CD4-positive, alpha-beta T cell (primary cell): ENCODE data around the gene WDR37. TPM values are rescaled to one million over a fixed set of nuclear protein-coding genes. Genes with fewer than 3 reads are reported as not detected.

Experiments used
- ATAC-seq: fragments of 200-7000 bp; cut with Tn5 transposase; one replicate; pipeline ENCODE4 v1.10.0; 2022; ENCODE audit warnings: mild to moderate bottlenecking; ENCODE audit not compliant: poor library complexity
- CTCF ChIA-PET: fragments of 350-600 bp; sonication (Branson Sonifier 250); formaldehyde crosslinking; loops from one replicate; lab custom pipeline; 2021; ENCODE audit warnings: antibody characterized with exemption, inconsistent platforms; lab: Charles Lee
- POLR2A ChIA-PET: fragments of 350-600 bp; sonication (Branson Sonifier 250); formaldehyde crosslinking; loops from one replicate; lab custom pipeline; 2021; ENCODE audit warnings: antibody characterized with exemption, inconsistent platforms; lab: Charles Lee
- DNase-seq, 14 experiments: peaks; one replicate each; pipeline ENCODE4 v3.0.0-alpha.2; 2013 to 2020; ENCODE audit warnings: mixed read lengths in 2 of 14
- H3K27ac ChIP-seq, 2 donors: one replicate each; pipeline versions ENCODE4 v1.5.1 to v1.7.0; 2013; ENCODE audit warnings: low read length in 2 of 2, low read depth in 1 of 2, mild to moderate bottlenecking in 1 of 2
- H3K27me3 ChIP-seq, 2 experiments: 1 replicate in 1 of 2; 2 replicates in 1 of 2; pipeline versions ENCODE4 v1.6.1 to v1.7.0; 2013; ENCODE audit warnings: low read length in 2 of 2, control low read depth in 1 of 2, mild to moderate bottlenecking in 1 of 2, moderate library complexity in 1 of 2; ENCODE audit not compliant: insufficient read depth in 2 of 2, control insufficient read depth in 1 of 2
- H3K36me3 ChIP-seq: one replicate; pipeline ENCODE4 v1.6.1; 2013; ENCODE audit warnings: low read length, control low read depth; ENCODE audit not compliant: insufficient read depth
- H3K4me1 ChIP-seq: one replicate; pipeline ENCODE4 v1.6.1; 2013; ENCODE audit warnings: low read length, control low read depth; ENCODE audit not compliant: insufficient read depth
- H3K4me3 ChIP-seq: one replicate; pipeline ENCODE4 v1.5.1; 2013; ENCODE audit warnings: mild to moderate bottlenecking, low read length, moderate library complexity
- H3K9me3 ChIP-seq, 2 experiments: 1 replicate in 1 of 2; 2 replicates in 1 of 2; pipeline versions ENCODE4 v1.6.1 to v1.7.0; 2013; ENCODE audit warnings: low read length in 2 of 2, mild to moderate bottlenecking in 2 of 2, control low read depth in 1 of 2, moderate library complexity in 1 of 2; ENCODE audit not compliant: control insufficient read depth in 1 of 2, insufficient read depth in 1 of 2
- H3K27ac Mint-ChIP-seq: one replicate; pipeline ENCODE4 v1.8.0; 2020; ENCODE audit warnings: mixed read lengths
- H3K27me3 Mint-ChIP-seq: one replicate; pipeline ENCODE4 v1.8.0; 2021; ENCODE audit warnings: mixed read lengths
- H3K36me3 Mint-ChIP-seq: one replicate; pipeline ENCODE4 v1.8.0; 2021; ENCODE audit warnings: low read depth, mixed read lengths
- H3K4me1 Mint-ChIP-seq: one replicate; pipeline ENCODE4 v1.8.0; 2021; ENCODE audit warnings: low read depth, mixed read lengths
- H3K4me3 Mint-ChIP-seq: one replicate; pipeline ENCODE4 v1.8.0; 2020; ENCODE audit warnings: mild to moderate bottlenecking, mixed read lengths
- H3K9me3 Mint-ChIP-seq: one replicate; pipeline ENCODE4 v1.8.0; 2020; ENCODE audit warnings: mixed read lengths
- intact Hi-C, 2 experiments: fragments of 100-400 bp; cut with DNase I in 1 of 2; cut with micrococcal nuclease in 1 of 2; formaldehyde crosslinking; loops; one replicate each; pipeline versions ENCODE4 v1.15.1 to v1.9.0; 2023 to 2025; cut with DNase I, micrococcal nuclease
- total RNA-seq, 174 experiments: library from RNA in 2 of 174; stranded (reverse) in 2 of 174; gene quantifications; one replicate each; pipeline ENCODE4 v1.2.3 and lab custom pipeline; 2021 to 2026
- TF ChIP-seq, protein P1 (sequence below): fragments of 200-600 bp; IDR thresholded peaks from one replicate; pipeline ENCODE4 v1.8.0; 2022; ENCODE audit warnings: antibody characterized with exemption, mild to moderate bottlenecking

The WDR37 gene
- total RNA-seq, 2 experiments from 2014 or later: 17.0 to 17.7 TPM

DNA sequence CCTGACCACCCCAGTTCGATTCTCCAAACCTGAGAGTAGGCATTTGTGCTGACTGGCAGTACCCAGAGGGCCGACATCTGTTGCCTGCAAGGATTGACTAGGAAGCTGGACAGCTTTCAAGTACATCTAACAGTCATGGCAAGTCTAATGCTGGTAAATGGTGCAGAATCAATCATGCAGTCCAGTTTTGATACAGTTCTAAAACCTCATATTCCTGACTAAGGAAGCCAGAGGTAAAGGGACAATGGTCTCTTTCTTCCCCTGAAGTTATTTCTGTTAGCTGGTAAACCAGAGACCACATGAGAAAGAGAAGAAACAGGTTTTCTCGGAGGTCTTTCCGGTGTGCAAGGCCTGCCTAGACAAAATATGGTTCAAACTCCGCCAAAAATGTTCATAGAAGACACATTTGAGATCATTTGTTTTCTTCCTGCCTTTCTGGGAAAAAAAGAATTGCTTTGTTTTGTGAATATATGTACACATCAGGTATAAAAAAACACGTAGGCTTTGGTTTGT lies 97.1 kb downstream of the WDR37 start:
- no peak for ATAC-seq
- intact Hi-C loops: no loop called here
- TF ChIP-seq, protein P1, sequence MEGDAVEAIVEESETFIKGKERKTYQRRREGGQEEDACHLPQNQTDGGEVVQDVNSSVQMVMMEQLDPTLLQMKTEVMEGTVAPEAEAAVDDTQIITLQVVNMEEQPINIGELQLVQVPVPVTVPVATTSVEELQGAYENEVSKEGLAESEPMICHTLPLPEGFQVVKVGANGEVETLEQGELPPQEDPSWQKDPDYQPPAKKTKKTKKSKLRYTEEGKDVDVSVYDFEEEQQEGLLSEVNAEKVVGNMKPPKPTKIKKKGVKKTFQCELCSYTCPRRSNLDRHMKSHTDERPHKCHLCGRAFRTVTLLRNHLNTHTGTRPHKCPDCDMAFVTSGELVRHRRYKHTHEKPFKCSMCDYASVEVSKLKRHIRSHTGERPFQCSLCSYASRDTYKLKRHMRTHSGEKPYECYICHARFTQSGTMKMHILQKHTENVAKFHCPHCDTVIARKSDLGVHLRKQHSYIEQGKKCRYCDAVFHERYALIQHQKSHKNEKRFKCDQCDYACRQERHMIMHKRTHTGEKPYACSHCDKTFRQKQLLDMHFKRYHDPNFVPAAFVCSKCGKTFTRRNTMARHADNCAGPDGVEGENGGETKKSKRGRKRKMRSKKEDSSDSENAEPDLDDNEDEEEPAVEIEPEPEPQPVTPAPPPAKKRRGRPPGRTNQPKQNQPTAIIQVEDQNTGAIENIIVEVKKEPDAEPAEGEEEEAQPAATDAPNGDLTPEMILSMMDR: no peak
- peaks cover 0 to 3% of the 10 kb centered on the region in 2 experiments for H3K27me3 ChIP-seq
- H3K27ac Mint-ChIP-seq: no peak overlapping the region
- H3K27ac ChIP-seq: no peak overlapping the region
- ChIA-PET POLR2A (no interaction called here), CTCF (no interaction called here)
- H3K4me3 ChIP-seq: no peak overlapping the region
- no peaks in the 10 kb centered on the region for H3K27me3 Mint-ChIP-seq
- H3K4me3 Mint-ChIP-seq: no peak overlapping the region
- no peaks in the 10 kb centered on the region for H3K9me3 ChIP-seq
- no peaks in the 10 kb centered on the region for H3K36me3 Mint-ChIP-seq
- peaks cover 5% of the 10 kb centered on the region for H3K4me1 Mint-ChIP-seq
- H3K9me3 Mint-ChIP-seq: no peaks in the 10 kb centered on the region
- no peak for DNase-seq
- H3K4me1 ChIP-seq: peaks cover 6% of the 10 kb centered on the region
- H3K36me3 ChIP-seq: no peaks in the 10 kb centered on the region

DNA sequence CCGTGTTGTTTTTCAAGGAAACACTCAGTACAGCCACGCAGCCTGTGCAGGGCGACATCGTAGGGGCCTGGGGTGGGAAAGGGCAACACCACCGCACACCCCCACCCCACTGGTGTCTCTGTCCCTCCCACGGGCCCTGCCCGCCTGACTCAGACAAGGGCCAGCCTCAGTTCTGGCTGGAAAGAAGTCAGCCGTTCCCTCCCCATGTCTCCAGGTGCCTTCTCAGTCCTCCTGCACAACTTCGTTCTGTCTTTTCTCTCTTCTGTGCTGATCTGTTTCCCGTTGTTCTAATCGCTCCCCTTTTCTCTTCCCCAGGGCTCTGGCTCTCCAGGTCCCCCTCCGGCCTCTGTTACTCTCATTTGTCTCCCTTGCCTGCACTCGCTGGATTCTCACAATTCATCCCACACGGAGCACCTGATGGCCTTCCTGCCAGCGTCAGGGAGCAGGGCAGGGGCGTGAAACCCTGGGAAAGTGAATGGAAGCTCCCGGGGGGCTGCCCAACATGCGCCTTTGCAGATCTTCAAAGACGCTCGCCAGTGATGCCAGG lies 97.7 kb downstream of the WDR37 start:
- Mint-ChIP-seq H3K27me3 (no peaks in the 10 kb centered on the region), H3K4me3 (no peak overlapping the region), H3K36me3 (no peaks in the 10 kb centered on the region), H3K9me3 (no peaks in the 10 kb centered on the region), H3K27ac (no peak overlapping the region), H3K4me1 (peaks cover 5% of the 10 kb centered on the region)
- POLR2A ChIA-PET: no interaction called here
- Histone ChIP-seq H3K27ac (no peak overlapping the region), H3K36me3 (no peaks in the 10 kb centered on the region), H3K4me3 (no peak overlapping the region), H3K9me3 (no peaks in the 10 kb centered on the region), H3K4me1 (peaks cover 6% of the 10 kb centered on the region), H3K27me3 (peaks cover 0 to 3% of the 10 kb centered on the region in 2 experiments)
- no peak for ATAC-seq
- CTCF ChIA-PET: no interaction called here
- intact Hi-C loops: no loop called here
- DNase-seq: no peak
- TF ChIP-seq, protein P1: no peak

DNA sequence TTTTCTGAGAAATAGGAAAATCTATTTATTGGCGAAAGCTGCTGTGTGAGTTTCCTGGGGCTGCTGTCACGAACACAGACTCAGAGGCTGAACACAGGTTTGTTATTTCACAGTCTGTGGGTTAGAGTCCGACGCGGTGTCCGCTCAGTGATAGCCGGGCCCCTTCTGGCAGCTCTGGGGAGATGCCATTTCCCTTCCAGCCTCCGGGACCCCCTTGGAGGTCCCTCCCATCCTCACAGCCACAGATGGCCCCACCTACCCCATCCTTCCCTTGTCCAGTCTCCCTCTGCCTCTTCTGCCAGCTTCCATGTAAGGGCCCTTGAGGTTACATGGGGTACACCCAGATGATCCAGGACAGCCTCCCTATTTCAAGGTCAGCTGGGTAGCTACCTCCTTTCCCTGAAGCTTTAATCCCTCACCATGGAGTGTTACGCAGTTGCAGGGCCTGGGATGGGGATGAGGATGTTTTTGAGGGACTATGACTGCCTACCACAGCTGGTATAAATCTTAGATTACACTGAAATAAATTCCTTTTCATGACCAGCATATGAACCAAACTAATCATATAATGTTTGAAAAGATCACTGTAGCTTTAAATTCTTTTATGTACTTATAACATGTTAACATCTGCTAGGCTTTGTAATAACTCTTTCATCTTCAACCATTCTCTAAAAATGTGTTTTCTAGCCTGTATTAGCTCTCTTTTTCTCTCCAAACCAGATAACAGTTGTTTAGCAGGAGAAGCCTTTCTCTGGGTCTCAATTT lies 98.5 kb downstream of the WDR37 start:
- H3K4me1 ChIP-seq: peaks cover 4% of the 10 kb centered on the region
- Mint-ChIP-seq H3K4me1 (peaks cover 2% of the 10 kb centered on the region), H3K4me3 (no peak overlapping the region), H3K9me3 (no peaks in the 10 kb centered on the region), H3K36me3 (no peaks in the 10 kb centered on the region), H3K27ac (no peak overlapping the region), H3K27me3 (no peaks in the 10 kb centered on the region)
- no peak overlapping the region for H3K4me3 ChIP-seq
- intact Hi-C loops: no loop called here
- H3K27me3 ChIP-seq: peaks cover 0 to 3% of the 10 kb centered on the region in 2 experiments
- H3K36me3 ChIP-seq: no peaks in the 10 kb centered on the region
- peaks cover 0 to 6% of the 10 kb centered on the region in 2 experiments for H3K9me3 ChIP-seq
- POLR2A ChIA-PET: interaction anchor here (0.7 kb wide), 1 partner anchor 622 kb away, joined by 3 read pairs; no protein-coding TSS in a partner anchor
- TF ChIP-seq, protein P1: no peak
- DNase-seq (no peak), ATAC-seq (no peak)
- CTCF ChIA-PET: no interaction called here
- H3K27ac ChIP-seq: no peak overlapping the region
